ENCODE measurements around the gene BBS10. TPM values are rescaled to one million over a fixed set of nuclear protein-coding genes. Genes with fewer than 3 reads are reported as not detected.

Gene BBS10
- 3.5 to 5.3 TPM (median 5.1 TPM) in 5 replicates for total RNA-seq (2022; extraction: Qiagen RNA extraction)

GRCh38 chr12:76348079-76348901, at the start of gene BBS10:
Gene BBS10 (minus strand): TSS chr12:76348415. CDS start chr12:76348358, 57 bp downstream.

Other genes with a start within 250 kb of the BBS10 start
- 10.5 to 23.4 TPM (median 17.9 TPM) in 5 replicates for gene OSBPL8, start 211.4 kb upstream of the BBS10 start, total RNA-seq (2022; extraction: Qiagen RNA extraction)

Measured in A549 treated with Mapracorat at 1 μM for 4 hours (cell line).